Stimulated activated CD4-positive, alpha-beta T cell treated with anti-CD3 and anti-CD28 coated beads, Interleukin-15, amount 100 ng/mL, for 1 hour (primary cell): ENCODE data around the gene TMEM50B.
"Not testable (repeated sequence)": the region's sequence is repeated elsewhere in the genome, so short reads cannot be mapped to it uniquely, and the experiment has no call there.

Experiments used
- DNase-seq, 2 donors: peaks; one replicate each; pipeline ENCODE4 v3.0.0-alpha.2; 2020; ENCODE audit warnings: low read depth in 1 of 2, low spot score in 1 of 2

The TMEM50B gene

DNA sequence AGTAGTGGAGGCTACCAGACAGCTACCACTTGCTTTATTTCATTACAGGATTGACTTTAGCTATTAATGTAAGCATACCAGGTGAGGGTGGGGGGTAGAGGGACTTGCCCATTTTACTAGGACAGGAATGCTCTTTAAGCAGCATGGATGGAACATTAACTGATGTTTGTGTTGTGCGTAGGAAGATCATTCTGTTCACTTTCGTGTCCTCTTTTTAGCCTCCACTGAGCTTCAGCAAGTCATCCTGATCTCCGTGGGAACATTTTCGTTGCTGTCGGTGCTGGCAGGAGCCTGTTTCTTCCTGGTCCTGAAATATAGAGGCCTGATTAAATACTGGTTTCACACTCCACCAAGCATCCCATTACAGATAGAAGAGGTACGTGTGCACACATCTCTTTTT, 47.3 kb downstream of the TMEM50B start:
- DNase-seq: no peak

DNA sequence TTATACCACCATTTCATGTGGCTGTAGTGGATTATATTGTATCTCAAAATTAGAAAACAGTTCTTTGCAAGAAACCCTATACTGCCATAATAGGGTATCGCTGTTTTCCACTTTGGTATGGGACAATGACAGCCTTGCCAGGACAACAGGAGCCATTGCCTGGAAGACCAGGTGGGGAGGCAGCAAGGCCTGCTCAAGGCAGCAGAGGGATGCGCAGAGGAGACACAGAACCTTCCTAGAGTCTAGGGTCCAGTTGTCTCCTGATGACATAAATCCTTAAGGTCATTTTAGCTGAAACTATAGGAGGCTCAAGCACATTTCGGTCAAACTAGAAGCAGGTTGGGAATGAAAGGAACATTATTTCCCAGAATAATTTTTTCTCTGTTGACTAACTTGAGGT, 48.9 kb downstream of the TMEM50B start:
- no peak for DNase-seq

DNA sequence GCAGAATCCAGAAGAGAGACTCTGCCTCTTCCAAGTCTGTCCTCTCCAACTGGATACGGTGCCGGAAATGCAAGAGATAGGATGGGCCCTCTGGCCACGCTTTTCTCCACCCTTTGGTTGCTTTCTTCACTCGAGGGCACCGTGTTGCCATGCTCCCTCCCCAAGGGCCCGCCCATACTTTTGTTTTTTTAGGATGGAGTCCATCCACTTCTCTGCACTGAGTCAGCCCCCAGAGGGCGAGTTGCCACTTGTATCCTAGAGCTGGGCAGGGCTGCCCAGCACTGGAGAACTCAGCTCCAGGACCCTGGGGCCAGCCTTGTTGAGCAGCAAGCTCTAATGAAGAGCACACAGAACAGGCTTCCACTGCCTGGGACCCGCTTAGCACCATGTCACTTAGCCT, 51.1 kb downstream of the TMEM50B start:
- DNase-seq: no peak

DNA sequence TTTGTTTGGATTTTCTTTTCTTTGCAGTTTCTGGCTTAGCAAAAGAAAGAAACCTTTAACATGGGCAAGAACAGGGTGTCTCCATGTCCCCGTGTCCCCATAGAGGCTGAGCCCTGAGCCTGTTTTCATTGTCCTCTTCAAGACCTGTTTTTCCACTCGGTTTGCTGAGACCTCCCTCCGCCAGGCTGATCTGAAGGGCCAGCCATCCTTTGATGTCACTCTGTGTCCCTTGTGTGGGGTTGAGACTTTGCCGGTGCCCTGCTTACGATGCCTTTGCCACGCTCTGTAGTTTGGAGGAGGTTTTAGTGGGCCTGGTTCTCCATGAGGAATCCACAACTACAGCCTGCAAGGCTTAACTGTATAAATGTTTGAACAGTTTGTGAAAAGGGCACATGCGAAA, 52.7 kb downstream of the TMEM50B start:
- DNase-seq: no peak

DNA sequence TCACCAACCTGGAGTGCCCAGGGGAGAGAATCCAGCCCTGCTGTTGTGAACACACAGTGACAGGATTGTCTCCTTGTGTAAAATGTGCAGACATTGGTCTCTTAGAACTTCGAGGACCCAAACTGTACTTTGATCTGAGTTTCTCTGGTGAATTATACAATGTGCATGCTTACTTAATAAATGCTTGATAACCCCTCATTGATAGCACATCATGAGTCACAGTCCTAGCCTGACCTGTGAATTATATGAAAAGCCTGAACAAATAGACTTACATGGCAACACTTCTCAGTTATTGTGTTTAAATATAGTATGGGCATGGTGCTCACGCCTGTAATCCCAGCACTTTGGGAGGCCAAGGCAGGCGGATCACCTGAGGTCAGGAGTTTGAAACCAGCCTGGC, 53.9 kb downstream of the TMEM50B start:
- no peak for DNase-seq

DNA sequence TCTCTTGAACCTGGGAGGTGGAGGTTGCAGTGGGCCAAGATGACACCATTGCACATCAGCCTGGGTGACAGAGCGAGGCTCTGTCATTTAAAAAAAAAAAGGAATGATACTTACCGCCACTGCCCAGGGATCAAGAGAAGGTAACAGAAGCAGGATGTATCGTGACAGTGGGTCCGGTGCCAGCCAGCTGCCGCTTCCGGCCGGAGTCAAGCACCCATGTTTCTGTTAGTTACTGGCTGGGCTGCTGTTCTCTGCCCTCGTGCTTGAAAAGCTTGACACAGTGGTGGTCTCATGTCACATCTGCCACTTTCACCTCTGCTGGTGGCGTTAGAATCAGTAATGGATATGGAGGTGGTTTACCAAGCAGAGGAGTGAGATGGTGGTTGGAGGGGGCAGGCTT, 55.6 kb downstream of the TMEM50B start:
- no peak for DNase-seq

DNA sequence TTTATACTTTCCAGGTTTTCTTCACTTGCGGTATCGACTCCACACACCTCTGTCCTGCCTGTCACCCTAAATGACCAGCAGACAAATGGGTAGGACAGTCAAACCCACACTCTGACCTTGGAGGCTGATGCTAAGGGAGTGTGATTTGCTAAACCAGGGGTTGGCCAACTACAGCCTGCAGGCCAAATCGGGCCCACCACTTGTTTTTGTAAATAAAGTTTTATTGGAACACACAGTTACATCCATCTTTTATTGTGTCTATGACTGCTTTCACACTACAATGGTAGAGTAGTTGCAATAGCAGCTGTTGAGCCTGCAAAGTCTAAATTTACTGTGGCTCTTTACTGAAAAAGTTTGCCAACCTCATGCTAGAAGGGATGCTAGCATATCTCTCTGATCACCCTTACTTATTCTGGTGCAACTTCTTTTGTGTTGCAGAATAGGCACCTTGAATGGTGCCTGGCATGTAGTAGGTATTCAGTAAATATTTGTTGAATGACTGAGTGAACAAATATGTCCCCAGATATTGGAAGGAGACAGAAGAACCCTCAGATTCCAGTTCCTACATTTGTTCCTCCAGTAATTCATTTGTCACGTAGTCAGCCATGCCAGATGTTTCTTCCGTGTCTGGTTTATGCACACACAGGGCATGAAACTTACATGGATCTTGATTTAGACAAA, 57.9 kb downstream of the TMEM50B start:
- no peak for DNase-seq

DNA sequence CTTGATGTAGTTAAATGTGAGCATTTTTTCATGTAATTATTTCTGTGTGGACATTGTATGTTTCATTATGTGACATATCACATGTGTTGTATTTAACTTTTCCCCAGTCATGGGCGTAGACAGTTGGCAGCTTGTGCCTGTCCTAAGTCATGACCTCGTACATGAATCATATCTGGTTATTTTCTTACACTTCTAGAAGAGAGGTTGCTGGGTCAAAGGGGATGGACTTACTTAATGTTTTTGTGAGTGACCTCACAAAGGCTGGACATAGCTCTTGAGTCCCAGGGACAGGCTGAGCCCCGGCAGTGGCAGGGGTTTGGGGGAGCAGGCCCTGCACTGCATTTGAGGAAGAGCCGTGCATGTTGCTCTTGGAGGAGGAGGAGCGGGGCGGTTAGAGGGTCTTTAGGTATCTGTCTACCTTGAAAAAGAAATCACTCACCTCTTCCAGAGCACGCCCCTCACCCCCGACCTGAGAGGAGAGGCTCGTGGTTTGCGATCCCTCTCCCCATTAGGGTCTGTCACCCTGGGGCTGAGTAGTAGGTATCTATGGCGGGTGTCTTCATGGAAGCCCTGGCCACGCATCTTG, 60.1 kb downstream of the TMEM50B start:
- DNase-seq: no peak

DNA sequence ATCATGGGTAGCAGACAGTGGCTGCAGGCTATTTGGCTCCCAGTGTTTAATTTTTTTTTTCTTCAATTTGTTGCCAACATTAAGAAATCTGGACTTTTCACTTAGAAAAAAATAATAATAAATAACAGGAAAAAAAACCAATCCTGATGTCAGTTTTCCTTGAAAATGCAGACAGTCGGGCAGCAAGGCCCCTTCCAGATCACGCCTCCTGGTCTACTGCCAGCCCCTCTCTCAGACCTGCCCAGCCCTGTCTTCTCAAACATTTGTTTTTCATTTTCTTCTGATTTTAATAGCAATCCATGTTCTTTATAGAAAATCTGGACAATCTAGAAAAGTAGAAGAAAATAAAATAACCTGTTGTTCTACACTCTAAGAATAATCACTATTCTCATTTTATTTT, 61.1 kb downstream of the TMEM50B start:
- DNase-seq: no peak

DNA sequence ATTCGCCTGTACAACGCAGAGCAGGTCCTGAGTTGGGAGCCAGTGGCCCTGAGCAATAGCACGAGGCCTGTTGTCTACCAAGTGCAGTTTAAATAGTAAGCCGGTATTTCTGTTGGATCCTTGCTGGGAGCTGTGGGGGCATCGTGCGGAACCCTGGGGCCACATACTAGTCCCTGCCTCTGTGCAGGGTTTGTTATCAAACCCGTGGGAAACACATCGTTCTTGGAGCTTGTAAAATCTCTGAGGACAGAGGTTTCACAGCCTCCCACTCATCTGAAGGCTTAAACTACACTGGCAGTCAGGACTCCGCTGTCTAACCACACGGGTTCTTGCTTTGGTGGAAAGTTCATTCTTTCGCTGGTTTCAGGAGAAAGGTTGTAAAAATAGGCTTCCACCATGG, 64.8 kb downstream of the TMEM50B start:
- no peak for DNase-seq

DNA sequence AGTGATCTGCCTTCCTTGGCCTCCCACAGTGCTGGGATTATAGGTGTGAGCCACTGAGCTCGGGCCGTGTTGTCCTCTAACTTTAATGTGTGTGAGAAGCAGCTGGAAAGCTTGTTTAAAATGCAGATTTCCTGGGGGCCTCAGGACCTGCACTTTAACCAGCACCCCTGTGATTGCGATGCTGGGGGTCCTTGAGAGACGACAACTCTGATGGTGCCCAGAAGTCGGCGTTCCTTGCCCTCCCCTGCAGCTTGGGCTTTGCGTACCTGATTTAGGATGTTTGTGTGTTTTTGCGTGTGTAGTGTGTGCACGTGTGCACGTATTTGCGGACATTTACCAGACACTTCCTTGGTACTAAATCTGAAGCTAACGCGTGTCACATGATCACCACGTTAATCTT, 65.7 kb downstream of the TMEM50B start:
- no peak for DNase-seq

DNA sequence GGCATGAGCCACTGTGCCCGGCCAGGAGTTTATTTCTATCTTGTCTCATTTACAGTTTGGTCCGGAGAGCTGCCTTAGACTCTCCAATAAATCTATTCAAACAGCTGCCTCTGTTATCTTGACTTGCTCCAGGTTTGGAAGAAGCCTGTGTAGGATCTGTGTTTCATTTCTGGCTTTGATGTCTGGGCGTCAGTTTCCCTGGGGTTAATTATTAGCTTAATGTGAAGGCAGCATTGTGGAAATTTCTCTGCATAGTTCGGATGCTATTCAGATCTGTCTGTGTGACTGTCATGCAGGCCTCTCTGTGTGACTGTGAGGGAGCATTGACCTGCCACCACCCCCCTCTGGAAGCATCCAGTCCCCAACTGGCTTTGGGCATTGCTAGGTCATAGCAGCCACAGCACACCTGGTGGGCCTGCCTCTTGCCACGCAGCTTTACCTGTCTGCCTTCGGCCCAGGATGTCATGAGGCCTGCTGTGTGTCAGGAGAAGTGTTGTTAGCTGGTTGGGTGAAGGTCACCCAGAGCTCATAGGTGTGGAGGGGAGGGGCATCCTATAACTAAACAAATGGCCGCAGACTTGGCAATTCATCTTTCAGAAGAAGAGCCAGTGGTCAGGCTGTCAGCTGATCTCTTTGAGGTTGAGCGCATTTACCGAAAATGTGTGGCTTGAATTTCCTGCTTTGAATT, 66.8 kb downstream of the TMEM50B start:
- DNase-seq: no peak

DNA sequence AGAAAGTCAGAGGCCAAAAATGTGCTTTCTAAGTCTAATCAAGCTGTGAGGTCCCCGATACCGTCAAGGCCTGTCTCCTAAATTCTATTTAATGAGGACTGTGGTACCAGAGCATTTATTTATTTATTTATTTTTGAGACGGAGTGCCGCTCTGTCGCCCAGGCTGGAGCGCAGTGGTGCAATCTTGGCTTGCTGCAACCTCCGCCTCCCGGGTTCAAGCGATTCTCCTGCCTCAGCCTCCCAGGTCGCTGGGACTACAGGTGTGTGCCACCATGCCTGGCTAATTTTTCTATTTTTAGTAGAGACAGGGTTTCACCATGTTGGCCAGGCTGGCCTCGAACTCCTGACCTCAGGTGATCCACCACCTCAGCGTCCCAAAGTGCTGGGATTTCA, 67.3 kb downstream of the TMEM50B start:
- not testable (repeated sequence) for DNase-seq

DNA sequence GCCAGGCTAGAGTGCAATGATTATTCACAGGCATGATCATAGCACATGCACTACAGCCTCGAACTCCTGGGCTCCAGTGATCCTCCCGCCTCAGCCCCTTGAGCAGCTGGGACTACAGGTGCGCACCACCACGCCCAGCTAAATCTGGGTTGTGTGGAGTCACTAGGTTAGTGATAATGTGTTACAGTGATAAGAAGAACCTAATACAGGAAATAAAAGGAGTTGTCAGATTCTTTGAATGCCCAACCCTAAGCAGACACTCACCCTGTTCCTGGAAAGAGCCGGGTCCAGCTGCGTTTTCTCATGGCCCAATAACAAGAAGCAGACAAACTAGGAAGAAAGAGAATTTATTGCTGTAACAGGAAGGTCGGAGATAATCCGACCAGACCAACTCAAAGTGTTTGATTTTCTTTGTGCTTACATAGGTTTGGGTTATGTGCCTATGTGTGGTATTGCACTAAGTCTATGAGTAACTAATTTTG, 67.8 kb downstream of the TMEM50B start:
- no peak for DNase-seq

DNA sequence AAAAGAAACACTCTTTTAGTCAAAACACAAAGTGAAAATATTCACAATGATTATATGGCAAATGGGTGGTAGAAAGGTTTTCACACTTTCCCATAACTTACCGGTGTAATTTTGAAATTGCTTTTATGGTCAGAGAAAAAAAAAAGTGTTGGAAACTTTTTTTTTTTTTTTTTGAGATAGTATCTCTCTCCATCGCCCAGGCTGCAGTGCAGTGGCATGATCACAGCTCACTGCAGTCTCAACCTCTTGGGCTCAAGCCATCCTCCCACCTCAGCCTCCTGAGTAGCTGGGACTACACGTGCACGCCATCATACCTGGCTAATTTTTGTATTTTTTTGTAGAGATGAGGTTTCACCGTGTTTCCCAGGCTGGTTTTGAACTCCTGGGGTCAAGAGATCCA, 73.3 kb downstream of the TMEM50B start:
- no peak for DNase-seq

DNA sequence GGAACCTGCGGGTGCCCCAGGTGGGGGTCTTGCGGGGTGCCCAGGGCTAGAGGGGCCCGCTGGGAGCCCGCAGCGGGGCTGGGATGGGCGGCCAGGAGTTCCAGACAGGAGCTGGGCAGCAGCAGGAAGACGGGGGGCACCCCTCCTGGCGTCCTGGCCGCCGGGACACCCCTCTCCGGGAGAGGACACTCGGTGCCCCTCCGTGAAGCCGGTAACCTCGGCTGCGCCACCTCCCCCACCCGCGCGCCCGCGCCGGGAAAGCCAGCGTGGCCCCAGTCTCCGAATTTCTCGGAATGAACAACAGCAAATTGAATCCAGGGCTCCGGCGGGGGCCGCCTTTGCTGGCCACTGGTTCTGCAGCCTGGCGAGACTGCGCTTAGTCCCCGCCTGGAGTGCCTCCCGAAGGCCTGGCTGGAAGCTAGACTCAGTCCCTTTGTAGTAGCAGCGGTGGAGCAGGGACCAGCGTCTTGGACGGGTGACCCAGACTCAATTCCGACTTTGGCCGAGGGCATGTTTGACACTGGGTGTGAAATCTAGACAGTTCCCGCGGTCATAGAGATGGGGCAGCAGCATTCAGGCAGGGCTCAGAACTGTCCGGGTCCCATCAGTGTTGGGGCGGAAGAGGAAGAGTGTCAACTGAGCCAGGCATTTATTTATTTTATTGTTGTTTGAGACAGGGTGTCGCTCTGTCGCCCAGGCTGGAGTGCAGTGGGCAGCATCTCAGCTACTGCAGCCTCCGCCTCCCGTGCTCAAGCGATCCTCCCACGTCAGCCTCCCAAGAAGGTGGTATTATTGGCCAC, 75.8 kb downstream of the TMEM50B start:
- DNase-seq: peak in 1 of 2 donors; percentile 37

DNA sequence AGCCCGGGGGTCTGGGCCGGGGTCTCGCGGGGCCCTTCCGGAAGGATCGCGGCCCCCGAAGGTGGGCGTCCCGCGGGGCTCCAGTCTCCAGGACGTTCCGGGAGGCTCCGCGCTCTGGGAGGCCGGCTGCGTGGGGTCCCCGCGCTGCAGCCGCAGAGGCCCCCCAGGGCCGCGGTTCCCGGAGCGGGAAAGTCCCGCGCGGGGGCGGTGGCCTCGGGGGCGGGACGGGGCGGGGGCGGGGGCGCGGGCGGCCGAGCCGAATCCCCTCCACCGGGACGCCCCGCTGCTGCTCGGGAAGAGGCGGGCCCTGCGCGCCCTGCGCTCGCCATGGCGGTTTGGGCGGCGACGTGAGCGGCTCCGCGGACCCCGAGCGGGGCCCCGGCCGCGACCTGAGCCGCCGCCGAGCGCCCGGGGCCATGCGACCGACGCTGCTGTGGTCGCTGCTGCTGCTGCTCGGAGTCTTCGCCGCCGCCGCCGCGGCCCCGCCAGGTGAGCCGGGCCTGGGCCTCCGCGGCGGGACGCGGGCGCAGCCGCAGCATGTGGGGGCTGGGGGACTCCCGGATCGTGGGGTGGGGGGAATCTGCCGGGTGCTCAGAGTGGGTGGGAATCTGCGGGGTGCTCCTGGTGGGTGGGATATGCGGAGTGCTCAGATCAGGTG, 76.5 kb downstream of the TMEM50B start, which contains the start of gene IFNGR2:
IFNGR2 (plus strand) TSS at position 286 of the 658 bp plus-strand sequence; CDS start at position 417, 131 bp downstream.
- peak; percentile 33 to 37 for DNase-seq

DNA sequence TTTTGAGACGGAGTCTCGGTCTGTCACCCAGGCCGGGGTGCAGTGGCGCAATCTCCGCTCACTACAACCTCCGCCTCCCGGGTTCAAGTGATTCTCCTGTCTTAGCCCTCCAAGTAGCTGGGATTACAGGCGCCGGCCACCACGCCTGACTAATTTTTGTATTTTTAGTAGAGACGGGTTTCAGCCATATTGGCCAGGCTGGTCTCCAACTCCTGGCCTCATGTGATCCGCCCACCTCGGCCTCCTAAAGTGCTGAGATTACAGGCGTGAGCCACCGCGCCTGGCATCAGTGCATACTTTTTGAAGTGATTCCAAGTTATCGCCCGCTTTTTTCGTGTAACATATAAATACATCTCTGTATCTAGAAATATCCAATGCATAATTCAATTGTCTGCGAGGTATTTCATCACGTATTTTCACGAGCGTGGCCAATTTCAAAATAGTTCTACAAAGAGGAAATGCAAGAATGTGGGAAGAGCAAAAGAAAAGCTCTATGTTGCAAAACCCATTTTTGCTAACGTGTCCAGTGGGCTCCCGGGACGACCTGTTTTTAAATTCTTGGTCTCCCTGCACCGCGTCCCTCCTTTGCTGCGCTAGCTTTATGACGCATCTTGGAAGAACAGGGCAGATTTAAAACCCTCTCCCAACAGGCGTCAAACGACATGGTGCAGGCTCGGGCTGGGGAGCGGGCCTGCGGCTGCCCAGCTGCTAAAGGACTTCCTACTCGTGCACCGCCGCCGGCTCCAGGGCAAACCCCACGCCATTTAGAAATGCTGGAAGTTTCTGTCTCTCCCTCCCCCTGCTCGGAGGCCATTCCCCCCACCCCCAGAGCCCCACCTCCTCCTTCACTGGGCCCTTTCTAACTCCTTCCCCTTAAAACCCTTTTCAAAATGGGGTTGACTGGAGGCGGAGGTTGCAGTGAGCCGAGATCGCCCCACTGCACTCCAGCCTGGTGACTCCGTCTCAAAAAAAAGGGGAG, 77.5 kb downstream of the TMEM50B start:
- DNase-seq: no peak

DNA sequence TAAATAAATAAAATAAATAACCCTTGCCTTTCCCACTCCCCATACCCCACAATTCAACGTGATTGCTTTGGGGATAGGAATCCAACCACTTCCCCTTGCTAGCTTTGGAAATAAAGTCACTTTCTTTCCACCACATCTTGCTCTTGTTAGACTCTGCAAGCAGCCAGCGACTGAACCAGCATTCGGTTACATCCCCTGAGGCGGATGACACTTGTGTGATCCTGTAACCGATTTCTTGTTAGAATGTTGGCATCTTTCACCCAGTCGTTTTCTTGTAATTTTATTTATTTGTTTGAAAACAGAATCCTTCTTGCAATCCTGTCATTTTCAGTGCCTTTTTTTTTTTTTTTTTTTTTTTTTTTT, 78.2 kb downstream of the TMEM50B start:
- DNase-seq: no peak
